ENCODE results near the gene METRNL.

METRNL gene

DNA sequence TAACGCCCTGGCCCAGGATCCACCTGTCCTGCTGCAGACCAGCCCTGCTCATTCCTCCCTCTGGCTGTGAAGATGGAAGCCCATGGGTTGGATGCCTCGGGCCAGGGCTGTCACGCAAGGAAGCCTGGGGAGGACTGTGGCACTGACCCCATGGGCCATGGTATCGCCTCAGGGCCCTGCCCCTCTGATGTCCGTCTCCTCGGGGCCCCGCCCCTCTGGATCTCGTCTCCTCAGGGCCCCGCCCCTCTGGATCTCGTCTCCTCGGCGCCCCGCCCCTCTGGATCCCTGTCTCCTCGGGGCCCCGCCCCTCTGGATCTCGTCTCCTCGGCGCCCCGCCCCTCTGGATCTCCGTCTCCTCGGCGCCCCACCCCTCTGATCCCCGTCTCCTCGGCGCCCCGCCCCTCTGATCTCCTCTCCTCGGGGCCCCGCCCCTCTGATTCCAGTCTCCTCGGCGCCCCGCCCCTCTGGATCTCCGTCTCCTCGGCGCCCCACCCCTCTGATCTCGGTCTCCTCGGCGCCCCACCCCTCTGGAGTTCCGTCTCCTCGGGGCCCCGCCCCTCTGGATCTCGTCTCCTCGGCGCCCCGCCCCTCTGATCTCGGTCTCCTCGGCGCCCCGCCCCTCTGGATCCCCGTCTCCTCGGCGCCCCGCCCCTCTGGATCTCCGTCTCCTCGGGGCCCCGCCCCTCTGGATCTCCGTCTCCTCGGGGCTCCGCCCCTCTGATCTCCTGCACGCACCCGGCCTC, 24.0 kb downstream of the METRNL start:
- H3K27ac ChIP-seq (ENCODE audit: low read depth, low read length), result no peak overlapping the region
- H3F3A ChIP-seq (ENCODE audit: insufficient read depth), result peaks cover 9% of the 10 kb centered on the region

DNA sequence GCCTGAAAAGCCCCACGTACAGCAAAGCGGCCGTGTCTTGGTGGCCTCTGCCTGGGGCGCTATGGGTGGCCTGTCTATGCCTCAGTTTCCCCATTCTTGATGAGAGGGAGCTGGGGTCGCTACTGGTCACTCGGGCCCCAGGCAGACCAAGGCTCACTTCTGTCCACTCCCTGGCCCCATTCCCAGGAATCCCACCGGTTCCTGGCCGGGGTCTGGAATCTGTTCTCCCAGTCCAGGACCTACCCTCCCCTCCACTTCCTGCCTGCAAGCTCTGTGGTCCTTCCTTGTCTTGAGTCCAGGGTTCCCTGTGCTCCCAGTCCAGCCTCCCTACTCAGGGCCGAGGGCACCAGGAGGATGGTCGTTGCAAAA, 24.5 kb downstream of the METRNL start:
- no peaks in the 10 kb centered on the region for H3K36me3 ChIP-seq (ENCODE audit: low read length)
- H3K27me3 ChIP-seq (ENCODE audit: low read length), result no peaks in the 10 kb centered on the region
- no peak overlapping the region for H3K9ac ChIP-seq (ENCODE audit: low read length)
- no peak overlapping the region for H3K4me3 ChIP-seq (ENCODE audit: insufficient read depth, low read length, poor library complexity, severe bottlenecking)
- peaks cover 9% of the 10 kb centered on the region for H3F3A ChIP-seq (ENCODE audit: insufficient read depth)
- no peaks in the 10 kb centered on the region for H3K9me3 ChIP-seq (ENCODE audit: insufficient read depth, low read length)
- no peak overlapping the region for H3K4me2 ChIP-seq (ENCODE audit: low read depth, low read length, poor library complexity, severe bottlenecking)
- H2AFZ ChIP-seq (ENCODE audit: low read depth, low read length, severe bottlenecking), result no peak overlapping the region
- H4K20me1 ChIP-seq (ENCODE audit: low read depth, low read length), result no peaks in the 10 kb centered on the region
- no peak for TF ChIP-seq EZH2phosphoT487 (conservative IDR thresholded peaks at IDR 0.05; ENCODE audit: low read length)
- TF ChIP-seq, protein P1, sequence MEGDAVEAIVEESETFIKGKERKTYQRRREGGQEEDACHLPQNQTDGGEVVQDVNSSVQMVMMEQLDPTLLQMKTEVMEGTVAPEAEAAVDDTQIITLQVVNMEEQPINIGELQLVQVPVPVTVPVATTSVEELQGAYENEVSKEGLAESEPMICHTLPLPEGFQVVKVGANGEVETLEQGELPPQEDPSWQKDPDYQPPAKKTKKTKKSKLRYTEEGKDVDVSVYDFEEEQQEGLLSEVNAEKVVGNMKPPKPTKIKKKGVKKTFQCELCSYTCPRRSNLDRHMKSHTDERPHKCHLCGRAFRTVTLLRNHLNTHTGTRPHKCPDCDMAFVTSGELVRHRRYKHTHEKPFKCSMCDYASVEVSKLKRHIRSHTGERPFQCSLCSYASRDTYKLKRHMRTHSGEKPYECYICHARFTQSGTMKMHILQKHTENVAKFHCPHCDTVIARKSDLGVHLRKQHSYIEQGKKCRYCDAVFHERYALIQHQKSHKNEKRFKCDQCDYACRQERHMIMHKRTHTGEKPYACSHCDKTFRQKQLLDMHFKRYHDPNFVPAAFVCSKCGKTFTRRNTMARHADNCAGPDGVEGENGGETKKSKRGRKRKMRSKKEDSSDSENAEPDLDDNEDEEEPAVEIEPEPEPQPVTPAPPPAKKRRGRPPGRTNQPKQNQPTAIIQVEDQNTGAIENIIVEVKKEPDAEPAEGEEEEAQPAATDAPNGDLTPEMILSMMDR (IDR thresholded peaks at IDR 0.05; ENCODE audit: insufficient read depth, low read length, poor library complexity, severe bottlenecking), result no peak
- no peaks in the 10 kb centered on the region for H3K79me2 ChIP-seq (ENCODE audit: insufficient read depth, low read length)
- H3K27ac ChIP-seq (ENCODE audit: low read depth, low read length), result no peak overlapping the region
- H3K9me2 ChIP-seq (replicated peaks; ENCODE audit: insufficient read depth, low read length), result no peaks in the 10 kb centered on the region

More for the DNA sequence above, 24.0 kb downstream of the METRNL start:
- Histone ChIP-seq H3K36me3 (ENCODE audit: low read length) (no peaks in the 10 kb centered on the region), H3K79me2 (ENCODE audit: insufficient read depth, low read length) (no peaks in the 10 kb centered on the region), H3K27me3 (ENCODE audit: low read length) (no peaks in the 10 kb centered on the region), H3K4me2 (ENCODE audit: low read depth, low read length, poor library complexity, severe bottlenecking) (no peak overlapping the region), H4K20me1 (ENCODE audit: low read depth, low read length) (no peaks in the 10 kb centered on the region), H3K9me3 (ENCODE audit: insufficient read depth, low read length) (no peaks in the 10 kb centered on the region), H2AFZ (ENCODE audit: low read depth, low read length, severe bottlenecking) (no peak overlapping the region), H3K4me3 (ENCODE audit: insufficient read depth, low read length, poor library complexity, severe bottlenecking) (no peak overlapping the region), H3K9me2 (replicated peaks; ENCODE audit: insufficient read depth, low read length) (no peaks in the 10 kb centered on the region), H3K9ac (ENCODE audit: low read length) (no peak overlapping the region)
- TF ChIP-seq, protein P1 (IDR thresholded peaks at IDR 0.05; ENCODE audit: insufficient read depth, low read length, poor library complexity, severe bottlenecking), result no peak
- TF ChIP-seq EZH2phosphoT487 (conservative IDR thresholded peaks at IDR 0.05; ENCODE audit: low read length), result no peak

DNA sequence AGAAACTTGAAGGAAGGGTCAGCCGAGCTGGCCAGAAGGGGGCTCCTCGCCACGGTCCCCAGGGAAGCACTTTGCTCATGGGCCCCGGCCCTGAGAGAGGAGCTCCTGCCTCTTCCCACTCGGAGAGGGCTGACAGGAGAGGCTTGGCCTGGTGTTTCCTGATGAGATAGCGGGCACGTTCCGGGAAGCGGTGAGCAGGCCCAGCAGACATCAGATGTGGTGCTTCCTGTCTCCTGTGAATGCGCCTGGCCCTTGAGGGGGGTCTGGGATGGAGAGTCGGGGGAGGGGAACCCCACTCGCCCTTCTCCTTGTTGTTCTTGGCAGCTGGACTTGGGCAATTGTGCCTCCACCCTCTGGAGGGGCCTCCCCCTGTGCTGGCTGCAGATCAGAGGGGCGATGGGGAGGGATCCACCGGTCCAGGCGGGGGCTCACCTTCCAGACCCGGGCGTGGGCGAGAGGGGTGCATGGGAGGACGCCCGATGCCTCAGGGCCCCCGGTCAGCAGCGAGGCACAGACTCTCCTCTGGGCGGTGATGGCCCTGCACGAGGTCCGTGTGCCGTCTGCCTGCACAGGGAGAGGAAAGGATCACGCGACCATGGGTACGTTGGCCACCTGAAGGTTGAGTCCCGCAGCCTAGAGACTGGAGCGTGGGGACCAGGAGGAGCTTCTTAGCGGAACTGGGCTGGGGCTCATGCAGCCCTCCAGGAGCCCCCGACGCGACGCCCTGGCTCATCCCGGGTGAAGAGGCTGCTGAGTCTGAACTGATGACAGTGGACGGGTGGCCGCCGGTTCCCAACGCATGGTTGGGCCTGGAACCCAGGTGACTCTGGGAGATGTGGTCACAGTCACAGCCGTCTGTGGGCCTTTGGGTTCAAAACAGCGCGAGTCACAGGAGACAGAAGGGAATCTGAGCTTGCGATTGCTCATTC, 25.4 kb downstream of the METRNL start:
- no peaks in the 10 kb centered on the region for H3K36me3 ChIP-seq (ENCODE audit: low read length)
- H3K9me2 ChIP-seq (replicated peaks; ENCODE audit: insufficient read depth, low read length), result no peaks in the 10 kb centered on the region
- TF ChIP-seq, protein P1 (IDR thresholded peaks at IDR 0.05; ENCODE audit: insufficient read depth, low read length, poor library complexity, severe bottlenecking), result no peak
- no peak for TF ChIP-seq EZH2phosphoT487 (conservative IDR thresholded peaks at IDR 0.05; ENCODE audit: low read length)
- no peak overlapping the region for H2AFZ ChIP-seq (ENCODE audit: low read depth, low read length, severe bottlenecking)
- H3K27ac ChIP-seq (ENCODE audit: low read depth, low read length), result no peak overlapping the region
- no peaks in the 10 kb centered on the region for H3K79me2 ChIP-seq (ENCODE audit: insufficient read depth, low read length)
- no peaks in the 10 kb centered on the region for H3K9me3 ChIP-seq (ENCODE audit: insufficient read depth, low read length)
- H3F3A ChIP-seq (ENCODE audit: insufficient read depth), result peaks cover 8% of the 10 kb centered on the region
- H3K27me3 ChIP-seq (ENCODE audit: low read length), result no peaks in the 10 kb centered on the region
- H3K9ac ChIP-seq (ENCODE audit: low read length), result no peak overlapping the region
- H4K20me1 ChIP-seq (ENCODE audit: low read depth, low read length), result no peaks in the 10 kb centered on the region
- no peak overlapping the region for H3K4me2 ChIP-seq (ENCODE audit: low read depth, low read length, poor library complexity, severe bottlenecking)
- no peak overlapping the region for H3K4me3 ChIP-seq (ENCODE audit: insufficient read depth, low read length, poor library complexity, severe bottlenecking)

Measured in SU-DHL-6 (cell line).